Adipocyte (in vitro differentiated cells): ENCODE data around the gene DHX9.

ENCODE experiments used
- DNase-seq: peaks from one replicate; pipeline ENCODE4 v3.0.0-alpha.2; 2015; ENCODE audit warnings: low read depth
- H3K27me3 ChIP-seq: replicated peaks from 2 replicates; pipeline ENCODE4 v1.7.0; 2013; ENCODE audit warnings: mild to moderate bottlenecking, low read length, moderate library complexity; ENCODE audit not compliant: control insufficient read depth, insufficient read depth
- H3K36me3 ChIP-seq: 2 replicates; pipeline ENCODE4 v1.7.0; 2013; ENCODE audit warnings: low read length, mild to moderate bottlenecking, moderate library complexity; ENCODE audit not compliant: control insufficient read depth, insufficient read depth, severe bottlenecking
- H3K4me1 ChIP-seq: 2 replicates; pipeline ENCODE4 v1.7.0; 2013; ENCODE audit warnings: mild to moderate bottlenecking, low read length, moderate library complexity; ENCODE audit not compliant: control insufficient read depth, insufficient read depth
- H3K4me3 ChIP-seq: 2 replicates; pipeline ENCODE4 v1.7.0; 2013; ENCODE audit warnings: mild to moderate bottlenecking, low read length, moderate library complexity
- H3K9ac ChIP-seq: 2 replicates; pipeline ENCODE4 v1.7.0; 2013; ENCODE audit warnings: mild to moderate bottlenecking, low read length, moderate library complexity
- H3K9me3 ChIP-seq: 2 replicates; pipeline ENCODE4 v1.7.0; 2013; ENCODE audit warnings: mild to moderate bottlenecking, low read length, moderate library complexity; ENCODE audit not compliant: control insufficient read depth

The DHX9 gene

GRCh38 chr1:182935716-182936115 is 96.6 kb downstream of the DHX9 start:
- no peaks in the 10 kb centered on the region for H3K27me3 ChIP-seq
- no peaks in the 10 kb centered on the region for H3K4me1 ChIP-seq
- H3K36me3 ChIP-seq = no peaks in the 10 kb centered on the region
- H3K4me3 ChIP-seq = no peak overlapping the region
- H3K9ac ChIP-seq = no peak overlapping the region
- DNase-seq = no peak
- H3K9me3 ChIP-seq = peaks cover 11% of the 10 kb centered on the region
